HEK293 (cell line): Measurements from ENCODE around the gene UGGT1.

ENCODE experiments used
- CTCF ChIA-PET: fragments of 350-600 bp; formaldehyde crosslinking; extraction: SDS; loops from one replicate; lab custom pipeline; 2021; ENCODE audit warnings: antibody characterized with exemption; lab: Yijun Ruan, JAX
- POLR2A ChIA-PET: fragments of 300-600 bp; formaldehyde crosslinking; extraction: SDS; loops from one replicate; lab custom pipeline; 2020; ENCODE audit warnings: antibody characterized with exemption, inconsistent platforms; lab: Yijun Ruan, JAX
- H3K27ac ChIP-seq: fragments of 200-500 bp; sonication (Bioruptor generic); 2 replicates; pipeline ENCODE4 v1.5.1; 2014; ENCODE audit warnings: low read depth, low read length, control low read depth, inconsistent platforms; ENCODE audit errors: extremely low read depth
- H3K36me3 ChIP-seq, 2 experiments: fragments of 200-500 bp in 1 of 2; sonication (Bioruptor generic) in 1 of 2; 1 replicate in 1 of 2; 2 replicates in 1 of 2; pipeline ENCODE4 v1.5.1; 2014 to 2017; ENCODE audit warnings: inconsistent platforms in 2 of 2, low read length in 2 of 2; ENCODE audit not compliant: control insufficient read depth in 2 of 2, insufficient read depth in 1 of 2
- H3K4me1 ChIP-seq: fragments of 200-500 bp; sonication (Bioruptor generic); 2 replicates; pipeline ENCODE4 v1.5.1; 2014; ENCODE audit warnings: mild to moderate bottlenecking, low read length, inconsistent platforms; ENCODE audit not compliant: control insufficient read depth, insufficient read depth
- H3K4me3 ChIP-seq: 2 replicates; pipeline ENCODE4 v1.5.1; 2011; ENCODE audit warnings: low read depth, mild to moderate bottlenecking, control low read depth, low read length, moderate library complexity
- H3K9me3 ChIP-seq: fragments of 200-500 bp; sonication (Bioruptor generic); 2 replicates; pipeline ENCODE4 v1.5.1; 2014; ENCODE audit warnings: low read depth, low read length, inconsistent platforms; ENCODE audit not compliant: control insufficient read depth, insufficient read depth
- BCL6B ChIP-seq: fragments of 450-650 bp; formaldehyde crosslinking; IDR thresholded peaks from 2 replicates; pipeline ENCODE4 v1.5.1; 2017; ENCODE audit warnings: missing biosample characterization, missing genetic modification characterization
- EGR2 ChIP-seq: fragments of 450-650 bp; formaldehyde crosslinking; IDR thresholded peaks from 2 replicates; pipeline ENCODE4 v1.5.1; 2016; ENCODE audit warnings: low read depth, missing biosample characterization, missing genetic modification characterization
- GLIS2 ChIP-seq: fragments of 450-650 bp; formaldehyde crosslinking; IDR thresholded peaks from 2 replicates; pipeline ENCODE4 v1.5.1; 2016; ENCODE audit warnings: missing biosample characterization, missing genetic modification characterization
- OVOL3 ChIP-seq: fragments of 450-650 bp; formaldehyde crosslinking; IDR thresholded peaks from 2 replicates; pipeline ENCODE4 v1.5.1; 2016; ENCODE audit warnings: missing biosample characterization, missing genetic modification characterization
- PBX3 ChIP-seq: sonication (generic); formaldehyde crosslinking; IDR thresholded peaks from 2 replicates; pipeline ENCODE4 v1.8.1; 2022; ENCODE audit warnings: mild to moderate bottlenecking, moderate library complexity, missing genetic modification reagents
- REPIN1 ChIP-seq: fragments of 450-650 bp; formaldehyde crosslinking; IDR thresholded peaks from 2 replicates; pipeline ENCODE4 v1.5.1; 2017; ENCODE audit warnings: missing biosample characterization, missing genetic modification characterization, low read depth
- SALL2 ChIP-seq: fragments of 450-650 bp; formaldehyde crosslinking; IDR thresholded peaks from 2 replicates; pipeline ENCODE4 v1.5.0; 2017; ENCODE audit warnings: missing biosample characterization, mild to moderate bottlenecking, missing genetic modification characterization, borderline replicate concordance
- WT1 ChIP-seq: fragments of 450-650 bp; formaldehyde crosslinking; IDR thresholded peaks from 2 replicates; pipeline ENCODE4 v1.5.1; 2016; ENCODE audit warnings: missing biosample characterization, missing genetic modification characterization
- YY1 ChIP-seq: fragments of 450-650 bp; formaldehyde crosslinking; IDR thresholded peaks from 2 replicates; pipeline ENCODE4 v1.5.1; 2018; ENCODE audit warnings: missing biosample characterization, missing genetic modification characterization
- ZBTB21 ChIP-seq: fragments of 450-650 bp; formaldehyde crosslinking; IDR thresholded peaks from 2 replicates; pipeline ENCODE4 v1.5.1; 2017; ENCODE audit warnings: missing biosample characterization, missing genetic modification characterization
- ZBTB8A ChIP-seq: fragments of 450-650 bp; formaldehyde crosslinking; IDR thresholded peaks from 2 replicates; pipeline ENCODE4 v1.5.1; 2016; ENCODE audit warnings: missing biosample characterization, missing genetic modification characterization
- ZNF223 ChIP-seq: fragments of 450-650 bp; formaldehyde crosslinking; IDR thresholded peaks from 2 replicates; pipeline ENCODE4 v1.5.1; 2016; ENCODE audit warnings: missing biosample characterization, missing genetic modification characterization
- ZNF335 ChIP-seq: fragments of 450-650 bp; formaldehyde crosslinking; conservative IDR thresholded peaks from 2 replicates; pipeline ENCODE4 v1.5.1; 2016; ENCODE audit warnings: missing biosample characterization, missing genetic modification characterization
- ZNF473 ChIP-seq: fragments of 450-650 bp; formaldehyde crosslinking; IDR thresholded peaks from 2 replicates; pipeline ENCODE4 v1.5.1; 2017; ENCODE audit warnings: missing biosample characterization, missing genetic modification characterization
- ZNF488 ChIP-seq: fragments of 450-650 bp; formaldehyde crosslinking; IDR thresholded peaks from 2 replicates; pipeline ENCODE4 v1.5.1; 2016; ENCODE audit warnings: missing biosample characterization, missing genetic modification characterization
- ZNF514 ChIP-seq: fragments of 450-650 bp; formaldehyde crosslinking; IDR thresholded peaks from 2 replicates; pipeline ENCODE4 v1.5.1; 2016; ENCODE audit warnings: missing biosample characterization, missing genetic modification characterization
- ZNF585B ChIP-seq: fragments of 450-650 bp; formaldehyde crosslinking; IDR thresholded peaks from 2 replicates; pipeline ENCODE4 v1.5.1; 2016; ENCODE audit warnings: missing biosample characterization, missing genetic modification characterization
- ZSCAN30 ChIP-seq: fragments of 450-650 bp; IDR thresholded peaks from 2 replicates; pipeline ENCODE4 v1.5.1; 2018; ENCODE audit warnings: missing biosample characterization, mild to moderate bottlenecking, missing genetic modification characterization, moderate library complexity
- ZSCAN4 ChIP-seq: fragments of 450-650 bp; formaldehyde crosslinking; IDR thresholded peaks from 2 replicates; pipeline ENCODE4 v1.5.1; 2017; ENCODE audit warnings: missing biosample characterization, missing genetic modification characterization
- ZSCAN5A ChIP-seq: fragments of 450-650 bp; formaldehyde crosslinking; IDR thresholded peaks from 2 replicates; pipeline ENCODE4 v1.5.1; 2016; ENCODE audit warnings: missing biosample characterization, missing genetic modification characterization

UGGT1 gene

GRCh38 chr2:128214866-128215460 is 124.0 kb downstream of the UGGT1 start:
- TF ChIP-seq ZNF514 (tag by site-specific recombination) (no peak), SALL2 (tag by site-specific recombination) (no peak), ZSCAN5A (tag by site-specific recombination) (no peak), ZBTB8A (no peak), ZSCAN4 (no peak), PBX3 (CRISPR knock-in tag) (no peak), GLIS2 (no peak), ZNF488 (tag by site-specific recombination) (no peak), ZSCAN30 (tag by site-specific recombination) (no peak), YY1 (no peak), REPIN1 (tag by site-specific recombination) (no peak), ZNF473 (tag by site-specific recombination) (no peak), EGR2 (tag by site-specific recombination) (no peak), ZBTB21 (tag by site-specific recombination) (no peak), OVOL3 (tag by site-specific recombination) (no peak), ZNF335 (tag by site-specific recombination) (no peak), ZNF585B (no peak), ZNF223 (tag by site-specific recombination) (no peak), WT1 (tag by site-specific recombination) (no peak), BCL6B (no peak)
- H3K9me3 ChIP-seq, result no peaks in the 10 kb centered on the region
- H3K36me3 ChIP-seq, result no peaks in the 10 kb centered on the region
- H3K4me3 ChIP-seq, result no peak overlapping the region
- POLR2A ChIA-PET, result no interaction called here
- H3K4me1 ChIP-seq, result no peaks in the 10 kb centered on the region
- CTCF ChIA-PET, result interaction anchor here (0.7 kb wide), 1 partner anchor 228 kb away, joined by 3 read pairs; no protein-coding TSS in a partner anchor
- no peak overlapping the region for H3K27ac ChIP-seq
